Thoracic aorta (tissue), 2 donors: ENCODE measurements around the gene LAMTOR3. TPM values are rescaled to one million over a fixed set of nuclear protein-coding genes. Genes with fewer than 3 reads are reported as not detected.

ENCODE experiments used
- ATAC-seq: fragments of 150-250 bp; one replicate; pipeline ENCODE4 v1.8.0; 2017; ENCODE audit warnings: low read depth; ENCODE audit not compliant: insufficient number of reproducible peaks, low FRiP score
- DNase-seq: peaks from one replicate; pipeline ENCODE4 v3.0.0-alpha.2; 2020; ENCODE audit warnings: low spot score
- H3K27ac ChIP-seq, 2 donors: fragments of 200-600 bp; sonication (generic); 1 replicate in 1 of 2; 2 replicates in 1 of 2; pipeline ENCODE4 v1.5.1; 2016; ENCODE audit warnings: mild to moderate bottlenecking in 2 of 2, moderate library complexity in 2 of 2
- H3K27me3 ChIP-seq: fragments of 200-600 bp; sonication (generic); replicated peaks from 2 replicates; pipeline ENCODE4 v1.6.0; 2016; ENCODE audit warnings: mild to moderate bottlenecking; ENCODE audit not compliant: insufficient read depth
- H3K36me3 ChIP-seq: fragments of 200-600 bp; sonication (generic); one replicate; pipeline ENCODE4 v1.5.1; 2016
- H3K4me1 ChIP-seq, 2 donors: fragments of 200-600 bp; sonication (generic); 1 replicate in 1 of 2; 2 replicates in 1 of 2; pipeline versions ENCODE4 v1.5.1 to v1.6.0; 2016; ENCODE audit warnings: low read depth in 2 of 2, mild to moderate bottlenecking in 1 of 2; ENCODE audit not compliant: control insufficient read depth in 1 of 2
- H3K4me3 ChIP-seq: fragments of 200-600 bp; sonication (generic); 2 replicates; pipeline ENCODE4 v1.5.1; 2016; ENCODE audit warnings: mild to moderate bottlenecking
- H3K9me3 ChIP-seq: fragments of 200-600 bp; sonication (generic); 2 replicates; pipeline ENCODE4 v1.5.1; 2016
- total RNA-seq, 2 donors: library from RNA; depleted of rRNA; stranded (reverse); fragments of >200 nt; gene quantifications; one replicate each; pipeline versions ENCODE4 v1.1.0 to v1.2.3, GENCODE V29; 2016
- TF ChIP-seq, protein P1 (sequence below): fragments of 200-600 bp; sonication (generic); IDR thresholded peaks from one replicate; pipeline ENCODE4 v1.5.1; 2019; ENCODE audit warnings: antibody characterized with exemption

Gene LAMTOR3
- total RNA-seq, 2 donors from 2014 or later = 28.4 to 29.5 TPM

DNA sequence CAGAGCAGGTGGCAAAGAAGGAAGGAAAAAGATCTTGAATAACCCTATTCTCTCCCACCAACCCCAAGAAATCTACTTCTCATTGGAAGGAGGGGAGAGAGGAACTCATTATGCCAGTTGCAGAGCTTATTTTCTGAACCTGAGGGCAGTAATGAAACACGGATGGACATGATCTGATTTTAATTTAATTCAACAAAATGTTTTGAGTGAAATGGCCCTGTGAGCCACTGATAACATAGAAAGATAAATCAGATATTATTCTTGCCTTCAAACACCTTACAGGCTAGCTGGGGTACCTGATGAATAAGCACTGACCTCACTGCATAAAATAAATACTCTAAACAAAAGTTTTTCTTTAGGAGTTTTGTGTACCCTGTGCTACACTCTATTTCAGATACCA is 47.3 kb downstream of the LAMTOR3 start:
- Histone ChIP-seq H3K36me3 (no peaks in the 10 kb centered on the region), H3K4me3 (no peak overlapping the region), H3K4me1 (peaks cover 5 to 16% of the 10 kb centered on the region in 2 donors), H3K9me3 (no peaks in the 10 kb centered on the region), H3K27ac (no peak overlapping the region), H3K27me3 (no peaks in the 10 kb centered on the region)
- ATAC-seq = no peak
- no peak for DNase-seq
- TF ChIP-seq, protein P1, sequence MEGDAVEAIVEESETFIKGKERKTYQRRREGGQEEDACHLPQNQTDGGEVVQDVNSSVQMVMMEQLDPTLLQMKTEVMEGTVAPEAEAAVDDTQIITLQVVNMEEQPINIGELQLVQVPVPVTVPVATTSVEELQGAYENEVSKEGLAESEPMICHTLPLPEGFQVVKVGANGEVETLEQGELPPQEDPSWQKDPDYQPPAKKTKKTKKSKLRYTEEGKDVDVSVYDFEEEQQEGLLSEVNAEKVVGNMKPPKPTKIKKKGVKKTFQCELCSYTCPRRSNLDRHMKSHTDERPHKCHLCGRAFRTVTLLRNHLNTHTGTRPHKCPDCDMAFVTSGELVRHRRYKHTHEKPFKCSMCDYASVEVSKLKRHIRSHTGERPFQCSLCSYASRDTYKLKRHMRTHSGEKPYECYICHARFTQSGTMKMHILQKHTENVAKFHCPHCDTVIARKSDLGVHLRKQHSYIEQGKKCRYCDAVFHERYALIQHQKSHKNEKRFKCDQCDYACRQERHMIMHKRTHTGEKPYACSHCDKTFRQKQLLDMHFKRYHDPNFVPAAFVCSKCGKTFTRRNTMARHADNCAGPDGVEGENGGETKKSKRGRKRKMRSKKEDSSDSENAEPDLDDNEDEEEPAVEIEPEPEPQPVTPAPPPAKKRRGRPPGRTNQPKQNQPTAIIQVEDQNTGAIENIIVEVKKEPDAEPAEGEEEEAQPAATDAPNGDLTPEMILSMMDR = no peak

DNA sequence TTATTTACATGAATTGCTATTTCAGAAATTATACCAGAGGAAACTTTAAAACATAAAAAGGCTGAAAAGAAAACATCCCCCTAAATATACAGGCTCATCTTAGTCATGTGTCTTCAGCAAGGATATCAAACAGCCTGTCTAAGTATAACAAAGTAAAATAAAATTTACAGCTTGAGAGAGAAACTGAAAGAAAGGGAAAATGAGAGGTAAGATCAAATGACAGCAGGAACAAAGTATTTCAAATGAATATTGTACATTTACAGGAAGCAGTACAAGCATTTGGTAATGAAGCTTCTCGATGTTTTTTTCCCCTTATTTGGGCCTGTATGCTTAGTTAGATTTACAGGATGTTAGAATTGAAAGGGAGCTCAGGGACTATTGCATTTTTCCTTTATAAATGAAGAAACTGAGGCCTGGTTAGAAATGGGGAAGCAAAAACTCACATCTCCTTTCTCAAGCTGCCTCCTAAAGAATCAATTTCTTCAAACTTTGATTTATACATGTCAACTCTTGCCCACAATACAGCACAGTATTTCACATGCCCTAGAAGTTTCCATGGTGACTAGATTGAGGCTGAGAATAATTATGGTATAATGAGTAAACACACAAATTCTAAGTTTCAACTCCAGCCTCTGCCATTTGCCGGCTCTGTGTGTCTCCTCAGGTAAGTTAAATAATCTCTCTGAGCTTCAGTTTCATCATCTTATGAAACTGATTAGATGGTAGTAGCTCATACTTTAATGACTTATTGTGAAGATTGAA is 48.3 kb downstream of the LAMTOR3 start:
- Histone ChIP-seq H3K27ac (no peak overlapping the region), H3K27me3 (no peaks in the 10 kb centered on the region), H3K4me1 (peaks cover 5 to 16% of the 10 kb centered on the region in 2 donors), H3K36me3 (no peaks in the 10 kb centered on the region), H3K9me3 (no peaks in the 10 kb centered on the region), H3K4me3 (no peak overlapping the region)
- TF ChIP-seq, protein P1 = no peak
- DNase-seq (no peak), ATAC-seq (no peak)

DNA sequence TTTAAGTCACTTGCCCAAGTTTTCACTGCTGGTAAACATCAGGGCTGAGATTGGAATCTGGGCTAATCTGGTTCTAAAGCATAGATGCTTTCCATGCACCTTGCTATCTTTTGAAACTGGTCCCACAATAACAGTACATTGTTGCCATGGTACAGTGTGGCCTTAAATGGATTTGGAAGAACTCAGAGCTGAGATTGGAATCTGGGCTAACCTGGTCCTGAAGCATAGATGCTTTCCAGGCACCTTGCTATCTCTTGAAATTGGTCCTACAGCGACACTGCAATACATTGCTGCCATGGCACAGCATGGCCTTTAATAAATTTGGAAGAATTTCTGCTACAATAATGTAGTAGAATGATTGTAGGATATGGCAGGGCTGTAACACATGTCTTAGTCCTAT is 49.0 kb downstream of the LAMTOR3 start:
- H3K4me3 ChIP-seq = no peak overlapping the region
- no peaks in the 10 kb centered on the region for H3K27me3 ChIP-seq
- ATAC-seq = no peak
- no peak for DNase-seq
- H3K4me1 ChIP-seq = peaks cover 5 to 16% of the 10 kb centered on the region in 2 donors
- no peaks in the 10 kb centered on the region for H3K9me3 ChIP-seq
- H3K36me3 ChIP-seq = no peaks in the 10 kb centered on the region
- no peak overlapping the region for H3K27ac ChIP-seq
- TF ChIP-seq, protein P1 = no peak

DNA sequence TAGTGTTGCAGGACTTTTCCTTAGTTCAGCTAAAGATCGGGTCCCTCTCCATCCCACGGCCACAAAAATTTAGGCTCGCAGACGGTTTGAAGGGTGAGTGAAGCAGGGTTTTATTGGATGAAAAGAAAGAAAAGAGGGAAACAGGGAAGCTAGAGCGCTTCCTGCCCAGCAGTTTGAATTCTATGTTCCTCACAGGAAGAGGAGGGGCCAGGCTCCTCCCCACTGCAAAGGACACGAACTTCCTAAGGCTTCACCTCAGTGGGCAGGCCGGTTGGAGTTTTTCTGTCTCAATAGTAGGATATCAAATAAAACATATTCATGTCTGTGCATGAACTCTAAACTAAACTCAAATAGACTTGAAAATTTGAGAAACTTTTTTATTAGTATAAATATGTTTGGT is 50.2 kb downstream of the LAMTOR3 start:
- no peak for DNase-seq
- TF ChIP-seq, protein P1 = no peak
- peaks cover 5 to 16% of the 10 kb centered on the region in 2 donors for H3K4me1 ChIP-seq

DNA sequence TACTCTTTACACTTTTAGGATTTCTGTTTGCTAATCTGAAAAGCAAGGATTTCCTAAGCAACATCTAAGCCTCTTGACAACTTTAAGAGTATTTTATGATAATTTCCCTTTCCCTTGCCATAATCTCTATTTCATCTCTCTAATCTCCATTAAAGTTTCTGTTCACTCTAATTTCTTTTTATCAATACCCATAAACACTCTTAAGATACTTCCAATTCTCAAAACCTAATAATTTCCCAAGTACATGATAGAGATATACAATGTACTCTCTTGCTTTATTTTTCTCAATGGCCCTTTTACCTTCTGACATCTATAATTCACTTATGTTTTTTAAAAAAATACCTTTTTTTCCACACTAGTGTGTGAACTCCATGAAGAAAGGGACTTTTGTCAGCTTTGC is 50.8 kb downstream of the LAMTOR3 start:
- TF ChIP-seq, protein P1 = no peak
- H3K27me3 ChIP-seq = no peaks in the 10 kb centered on the region
- peaks cover 5 to 16% of the 10 kb centered on the region in 2 donors for H3K4me1 ChIP-seq
- H3K27ac ChIP-seq = no peak overlapping the region
- ATAC-seq = no peak
- no peaks in the 10 kb centered on the region for H3K9me3 ChIP-seq
- H3K36me3 ChIP-seq = no peaks in the 10 kb centered on the region
- H3K4me3 ChIP-seq = no peak overlapping the region
- no peak for DNase-seq

More for the DNA sequence above, 50.2 kb downstream of the LAMTOR3 start:
- ATAC-seq = no peak
- H3K9me3 ChIP-seq = no peaks in the 10 kb centered on the region
- H3K36me3 ChIP-seq = no peaks in the 10 kb centered on the region
- no peak overlapping the region for H3K4me3 ChIP-seq
- H3K27ac ChIP-seq = no peak overlapping the region
- H3K27me3 ChIP-seq = no peaks in the 10 kb centered on the region
